22Rv1 (cell line): ENCODE results near the gene RSPH10B2.
"Not testable (repeated sequence)": the region's sequence is repeated elsewhere in the genome, so short reads cannot be mapped to it uniquely, and the experiment has no call there.

Source experiments
- ZFX ChIP-seq: fragments of 450-650 bp; IDR thresholded peaks from 2 replicates; pipeline ENCODE4 v1.6.1; 2017; ENCODE audit warnings: antibody characterized with exemption, borderline replicate concordance
- TF ChIP-seq, protein P1 (sequence below): fragments of 450-650 bp; IDR thresholded peaks from 2 replicates; pipeline ENCODE4 v1.5.1; 2017; ENCODE audit warnings: mild to moderate bottlenecking

DNA sequence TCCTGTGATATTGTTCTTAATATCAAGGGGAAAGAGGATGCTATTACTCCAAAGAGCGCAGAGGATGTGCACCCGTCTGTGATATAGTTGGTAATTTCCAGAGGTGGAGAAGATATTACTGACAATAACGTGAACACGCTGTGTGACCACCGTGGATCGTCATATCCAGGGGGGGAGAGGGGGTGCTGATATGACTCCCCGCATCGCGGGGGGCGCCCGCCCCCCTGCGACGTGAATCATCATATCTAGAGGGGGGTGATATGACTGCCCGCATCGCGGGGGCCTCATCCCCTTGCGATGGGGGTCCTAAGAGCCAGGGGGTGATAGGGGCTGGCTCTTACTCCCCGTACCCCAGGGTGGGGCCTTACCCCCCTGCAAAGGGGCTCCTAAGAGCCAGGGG lies 93.8 kb downstream of the RSPH10B2 start:
- TF ChIP-seq, protein P1, sequence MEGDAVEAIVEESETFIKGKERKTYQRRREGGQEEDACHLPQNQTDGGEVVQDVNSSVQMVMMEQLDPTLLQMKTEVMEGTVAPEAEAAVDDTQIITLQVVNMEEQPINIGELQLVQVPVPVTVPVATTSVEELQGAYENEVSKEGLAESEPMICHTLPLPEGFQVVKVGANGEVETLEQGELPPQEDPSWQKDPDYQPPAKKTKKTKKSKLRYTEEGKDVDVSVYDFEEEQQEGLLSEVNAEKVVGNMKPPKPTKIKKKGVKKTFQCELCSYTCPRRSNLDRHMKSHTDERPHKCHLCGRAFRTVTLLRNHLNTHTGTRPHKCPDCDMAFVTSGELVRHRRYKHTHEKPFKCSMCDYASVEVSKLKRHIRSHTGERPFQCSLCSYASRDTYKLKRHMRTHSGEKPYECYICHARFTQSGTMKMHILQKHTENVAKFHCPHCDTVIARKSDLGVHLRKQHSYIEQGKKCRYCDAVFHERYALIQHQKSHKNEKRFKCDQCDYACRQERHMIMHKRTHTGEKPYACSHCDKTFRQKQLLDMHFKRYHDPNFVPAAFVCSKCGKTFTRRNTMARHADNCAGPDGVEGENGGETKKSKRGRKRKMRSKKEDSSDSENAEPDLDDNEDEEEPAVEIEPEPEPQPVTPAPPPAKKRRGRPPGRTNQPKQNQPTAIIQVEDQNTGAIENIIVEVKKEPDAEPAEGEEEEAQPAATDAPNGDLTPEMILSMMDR: not testable (repeated sequence)
- TF ChIP-seq ZFX: not testable (repeated sequence)
